ENCODE results near the gene B9D1. TPM values are rescaled to one million over a fixed set of nuclear protein-coding genes. Genes with fewer than 3 reads are reported as not detected.

The B9D1 gene
- 3.3 and 6.7 TPM in 2 replicates for total RNA-seq

GRCh38 chr17:19362277-19363113, at the start of gene B9D1:
Gene B9D1 (minus strand): TSS chr17:19362723. CDS start chr17:19362569, 154 bp downstream.
- ChIA-PET CTCF (interaction anchor here (0.6 to 4.5 kb wide), 28 partner anchors 8 to 419 kb away, joined by 3 to 76 read pairs (median 4); partner anchors contain the start of genes ALDH3A2 and MAPK7), POLR2A (interaction anchor here (1.0 to 2.7 kb wide), 6 partner anchors 15 to 400 kb away, joined by 3 to 38 read pairs (median 4); partner anchors contain the start of gene MAPK7)
- TF ChIP-seq CTCF (IDR thresholded peaks at IDR 0.05): peak; percentile 98
- H3K27me3 Mint-ChIP-seq: peaks cover 4% of the 10 kb centered on the region
- ATAC-seq (ENCODE audit: low read depth) (peak; percentile 92), DNase-seq (peak; percentile 85)
- peak within 1 kb of the TSS; percentile 87 for H3K27ac Mint-ChIP-seq
- intact Hi-C loops (cut with micrococcal nuclease): loop anchor here (1.0 kb wide), 5 partner anchors 16 to 404 kb away; partner anchors contain the start of gene MAPK7
- no peaks in the 10 kb centered on the region for H3K36me3 Mint-ChIP-seq (ENCODE audit: low read depth)
- H3K4me3 Mint-ChIP-seq: peak within 1 kb of the TSS; percentile 93
- H3K9me3 Mint-ChIP-seq: no peaks in the 10 kb centered on the region
- H3K4me1 Mint-ChIP-seq: peaks cover 7% of the 10 kb centered on the region

GRCh38 chr17:19411631-19412030, 49.1 kb upstream of the B9D1 start:
- H3K27ac Mint-ChIP-seq: no peak overlapping the region
- DNase-seq (no peak), ATAC-seq (ENCODE audit: low read depth) (no peak)
- CTCF ChIA-PET: interaction anchor here (0.7 kb wide), 1 partner anchor 49 kb away, joined by 3 read pairs; no protein-coding TSS in a partner anchor
- no peaks in the 10 kb centered on the region for H3K9me3 Mint-ChIP-seq
- POLR2A ChIA-PET: interaction anchor here (0.6 kb wide), 1 partner anchor 19 kb away, joined by 5 read pairs; no protein-coding TSS in a partner anchor
- H3K36me3 Mint-ChIP-seq (ENCODE audit: low read depth): no peaks in the 10 kb centered on the region
- TF ChIP-seq CTCF (IDR thresholded peaks at IDR 0.05): no peak
- H3K27me3 Mint-ChIP-seq: peaks cover 2% of the 10 kb centered on the region
- no peak overlapping the region for H3K4me3 Mint-ChIP-seq
- H3K4me1 Mint-ChIP-seq: no peaks in the 10 kb centered on the region
- intact Hi-C loops (cut with micrococcal nuclease): no loop called here

GRCh38 chr17:19410875-19411620, 48.5 kb upstream of the B9D1 start, which contains the start of gene RNF112:
Gene RNF112 (plus strand): TSS chr17:19411232. CDS start chr17:19411409, 177 bp downstream.
- intact Hi-C loops (cut with micrococcal nuclease): no loop called here
- H3K27ac Mint-ChIP-seq: no peak within 1 kb of the TSS
- no peak for DNase-seq
- ChIA-PET POLR2A (interaction anchor here (0.6 kb wide), 1 partner anchor 18 kb away, joined by 5 read pairs; no protein-coding TSS in a partner anchor), CTCF (no interaction called here)
- no peaks in the 10 kb centered on the region for H3K4me1 Mint-ChIP-seq
- no peak for TF ChIP-seq CTCF (IDR thresholded peaks at IDR 0.05)
- peaks cover 2% of the 10 kb centered on the region for H3K27me3 Mint-ChIP-seq
- ATAC-seq (ENCODE audit: low read depth): no peak
- H3K4me3 Mint-ChIP-seq: no peak within 1 kb of the TSS
- H3K36me3 Mint-ChIP-seq (ENCODE audit: low read depth): no peaks in the 10 kb centered on the region
- H3K9me3 Mint-ChIP-seq: no peaks in the 10 kb centered on the region

- H3K9me3 Mint-ChIP-seq: no peaks in the 10 kb centered on the region
- no peak for TF ChIP-seq CTCF (IDR thresholded peaks at IDR 0.05)
- ATAC-seq (ENCODE audit: low read depth): no peak
- H3K4me3 Mint-ChIP-seq: no peak overlapping the region
- intact Hi-C loops (cut with micrococcal nuclease): no loop called here
- ChIA-PET CTCF (no interaction called here), POLR2A (no interaction called here)
- no peaks in the 10 kb centered on the region for H3K36me3 Mint-ChIP-seq (ENCODE audit: low read depth)
- H3K27me3 Mint-ChIP-seq: peaks cover 2% of the 10 kb centered on the region
- DNase-seq: no peak
- H3K4me1 Mint-ChIP-seq: no peaks in the 10 kb centered on the region
- no peak overlapping the region for H3K27ac Mint-ChIP-seq
Observed at GRCh38 chr17:19410091-19410490, 47.6 kb upstream of the B9D1 start.
